GM19372 (cell line): ENCODE results near the gene ZEB2.

Source experiments
- ATAC-seq: cut with Tn5 transposase; IDR thresholded peaks from one replicate; pipeline ENCODE4 v1.9.1; 2021; ENCODE audit warnings: mild to moderate bottlenecking, low read depth, moderate library complexity; ENCODE audit not compliant: unreplicated experiment

The ZEB2 gene

DNA sequence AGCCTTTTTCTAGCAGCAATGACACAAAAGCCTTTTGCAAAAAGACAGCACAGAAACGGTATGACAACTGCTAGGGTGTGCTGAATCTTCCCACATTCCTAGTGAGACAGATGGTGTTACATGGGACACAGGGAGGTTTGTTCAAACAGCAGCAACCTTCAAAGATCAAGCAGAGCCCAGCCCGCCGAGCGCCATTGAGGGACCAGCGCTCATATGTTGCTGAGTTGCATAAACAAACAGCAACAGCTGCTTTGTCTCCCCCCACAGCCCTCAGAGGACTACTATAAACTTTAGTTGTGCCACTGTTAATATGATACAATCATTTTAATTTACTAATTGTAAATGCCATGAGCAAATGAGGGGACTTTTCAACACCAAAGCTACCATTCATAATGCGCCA is 117.7 kb downstream of the ZEB2 start:
- no peak for ATAC-seq

DNA sequence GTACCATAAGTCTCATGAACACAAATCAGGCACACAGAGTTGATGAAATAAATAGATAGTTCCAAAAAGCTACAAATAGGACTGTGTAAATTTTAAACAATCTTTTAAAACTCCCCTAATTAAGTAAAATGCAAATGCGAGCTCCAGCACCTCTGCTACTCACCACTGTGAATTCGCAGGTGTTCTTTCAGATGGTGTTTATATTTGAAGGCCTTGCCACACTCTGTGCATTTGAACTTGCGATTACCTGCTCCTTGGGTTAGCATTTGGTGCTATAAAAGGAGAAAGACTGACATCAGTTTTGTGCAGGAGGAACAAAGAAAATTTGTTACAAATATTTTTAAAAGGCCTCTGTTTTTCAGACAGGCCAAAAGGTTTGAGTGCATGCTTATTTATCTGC is 118.9 kb downstream of the ZEB2 start:
- ATAC-seq: no peak

DNA sequence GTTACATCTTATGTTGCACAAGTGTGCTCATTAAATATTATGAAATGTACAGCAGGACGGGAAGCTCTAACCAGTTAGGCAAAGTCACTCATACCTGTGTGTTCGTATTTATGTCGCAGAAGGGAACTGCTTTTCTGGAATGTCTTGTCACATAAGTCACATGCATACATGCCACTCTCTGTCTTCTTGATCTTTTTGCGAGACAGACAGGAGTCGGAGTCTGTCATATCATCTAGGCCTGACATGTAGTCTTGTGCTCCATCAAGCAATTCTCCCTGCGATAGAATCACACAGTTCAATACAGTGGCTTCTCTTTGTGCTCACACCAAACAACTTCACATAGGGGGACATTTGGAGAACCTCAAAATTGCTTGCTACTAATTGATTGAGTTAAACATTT is 123.6 kb downstream of the ZEB2 start:
- ATAC-seq: no peak

DNA sequence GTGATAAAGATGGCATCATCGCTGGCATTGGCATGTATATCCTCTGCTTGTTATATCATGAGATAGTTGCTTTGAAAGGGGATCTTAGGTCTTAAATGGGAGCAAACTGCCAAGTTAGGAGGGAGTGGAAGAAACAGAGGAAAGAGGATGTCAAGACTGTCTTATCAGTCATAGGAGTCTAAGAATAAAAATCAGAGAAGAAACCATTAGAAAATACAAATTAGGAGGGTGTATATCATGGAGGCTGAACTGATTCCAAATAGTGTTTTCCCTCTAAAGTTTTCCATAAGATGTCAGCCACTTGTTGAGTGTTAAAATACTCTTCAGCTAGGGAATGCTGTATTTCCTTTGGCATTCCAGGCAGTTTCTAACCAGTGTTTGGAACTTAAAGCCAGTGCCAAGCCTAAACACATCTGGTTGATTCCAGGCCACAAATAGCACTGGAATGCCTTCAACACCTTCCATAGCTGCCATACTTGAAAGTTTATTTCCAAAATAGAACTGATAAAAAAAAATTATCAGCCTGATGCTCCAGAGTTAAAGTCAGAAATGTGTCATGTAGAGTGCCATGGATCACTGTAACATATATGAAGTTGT is 129.4 kb downstream of the ZEB2 start:
- ATAC-seq: no peak

GRCh38 chr2:144389930-144390311 is 130.0 kb downstream of the ZEB2 start:
- ATAC-seq: no peak

DNA sequence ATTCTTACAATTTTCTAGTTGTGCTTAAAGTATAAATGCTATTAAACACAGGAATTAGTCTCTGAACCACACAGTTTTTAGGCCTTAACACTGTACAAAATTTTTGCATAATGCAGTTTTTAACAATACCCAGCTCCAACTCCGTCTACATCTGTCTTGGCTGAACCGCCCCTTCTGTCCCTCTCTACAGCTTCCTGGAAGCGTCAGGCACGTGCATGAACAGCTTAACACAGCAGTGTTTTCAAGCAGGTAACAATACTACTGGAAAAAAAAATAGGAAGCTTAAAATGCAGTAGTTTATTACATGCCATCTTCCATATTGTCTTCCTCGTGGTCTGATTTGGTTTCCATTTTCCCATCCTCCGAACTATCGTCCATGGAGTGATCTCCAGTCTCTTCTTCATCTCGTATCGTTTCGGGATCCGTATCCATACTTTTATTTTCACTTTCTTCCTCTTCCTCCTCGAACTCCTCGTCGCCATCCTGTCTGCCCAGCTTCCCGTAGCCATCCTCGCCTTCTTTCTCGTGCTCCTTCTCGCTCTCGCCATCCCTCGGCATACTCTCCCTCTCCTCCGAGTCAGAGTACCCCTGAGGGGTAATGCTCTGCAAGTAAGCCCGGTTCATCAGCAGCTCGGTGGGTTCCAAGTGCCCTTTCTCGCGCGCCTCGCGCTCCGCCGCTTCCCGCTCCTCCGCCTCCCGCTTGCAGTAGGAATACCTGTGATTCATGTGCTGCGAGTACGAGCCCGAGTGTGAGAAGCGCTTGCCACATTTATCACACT is 130.6 kb downstream of the ZEB2 start:
- ATAC-seq: no peak

GRCh38 chr2:144385381-144385780 is 134.5 kb downstream of the ZEB2 start:
- no peak for ATAC-seq

- ATAC-seq: no peak
Observed at GRCh38 chr2:144383571-144384100, 136.3 kb downstream of the ZEB2 start.

GRCh38 chr2:144382849-144383248 is 137.1 kb downstream of the ZEB2 start:
- peak; percentile 97 for ATAC-seq

DNA sequence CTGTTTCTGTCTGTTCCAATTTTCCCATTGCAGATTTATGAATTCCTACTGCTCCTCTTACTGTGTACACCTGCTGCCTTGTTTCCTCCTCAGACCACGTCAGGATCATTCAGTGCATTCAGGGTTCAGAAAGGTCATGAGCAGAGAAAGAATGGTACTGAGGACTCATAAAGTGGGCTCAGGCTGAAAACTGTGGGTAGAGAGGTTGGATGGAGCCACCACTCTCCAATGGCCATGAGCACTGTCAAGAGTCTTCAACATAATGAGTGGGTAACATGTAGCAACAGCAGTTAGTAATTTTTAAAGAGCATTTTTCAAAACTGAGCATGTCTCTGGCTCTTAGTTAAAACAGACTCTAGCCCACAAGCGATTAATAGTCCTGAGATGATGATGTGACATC is 138.2 kb downstream of the ZEB2 start:
- ATAC-seq: no peak

DNA sequence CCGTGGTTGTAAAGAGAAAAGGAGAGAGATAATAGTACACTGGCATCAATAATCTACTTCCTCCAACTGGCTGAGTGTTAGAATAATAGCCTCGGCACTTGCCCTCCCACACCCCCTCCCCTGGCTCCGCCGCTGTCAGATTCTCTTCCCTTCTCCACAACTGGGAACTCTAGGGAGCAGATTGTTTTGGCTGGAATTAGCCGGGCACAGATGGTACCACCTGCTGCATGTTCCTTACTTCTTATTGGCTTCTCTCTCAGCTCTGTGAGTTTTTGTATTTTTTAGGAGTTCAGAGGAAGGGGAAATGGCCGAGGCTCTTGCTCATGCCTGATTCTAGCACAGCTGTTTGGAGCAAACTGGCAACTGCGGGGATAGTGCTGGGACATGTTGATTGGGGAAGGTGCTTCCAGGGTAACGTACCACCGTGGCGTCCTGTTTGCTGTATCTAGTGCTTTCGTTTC is 140.0 kb downstream of the ZEB2 start:
- ATAC-seq: no peak

GRCh38 chr2:144378551-144378950 is 141.4 kb downstream of the ZEB2 start:
- no peak for ATAC-seq

DNA sequence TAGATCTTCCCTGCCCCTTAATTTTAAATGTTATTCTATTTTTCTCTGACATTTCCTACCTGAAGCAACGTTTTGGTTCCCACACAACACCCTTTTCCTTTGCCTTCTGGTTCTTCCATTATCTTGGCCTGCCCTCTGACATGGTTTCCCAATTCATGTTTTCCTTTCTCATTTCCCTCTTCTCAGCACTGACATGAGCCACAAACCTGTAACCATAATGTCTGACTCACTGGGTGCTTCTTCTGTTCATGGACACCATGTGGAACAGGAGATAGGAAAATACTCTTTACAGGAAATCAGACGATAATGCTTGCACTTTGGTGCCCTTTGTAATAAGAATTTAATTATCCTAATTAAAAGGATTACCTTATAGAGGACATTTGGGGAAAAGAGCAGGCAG is 142.0 kb downstream of the ZEB2 start:
- no peak for ATAC-seq

GRCh38 chr2:144376926-144377325 is 143.0 kb downstream of the ZEB2 start:
- ATAC-seq: no peak

DNA sequence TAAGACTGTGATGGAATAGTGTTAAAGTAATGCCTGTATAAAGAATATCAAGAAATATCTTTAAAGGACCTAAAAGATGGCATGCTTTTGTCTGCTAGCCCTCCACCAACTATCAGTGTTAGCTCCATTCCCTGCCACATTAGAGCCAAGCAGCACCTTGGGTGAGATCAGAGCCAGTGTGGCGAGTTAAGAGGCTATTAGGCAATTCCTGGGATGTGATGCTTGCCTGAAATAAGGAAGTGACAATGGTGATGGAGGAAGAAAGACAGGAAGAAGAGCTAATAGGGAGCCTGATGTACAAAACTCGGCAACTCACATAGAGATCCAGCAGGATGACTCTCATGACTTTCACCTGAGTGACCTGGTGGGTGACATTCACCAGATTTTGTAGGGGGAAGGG is 143.5 kb downstream of the ZEB2 start:
- no peak for ATAC-seq

GRCh38 chr2:144374163-144374661 is 145.7 kb downstream of the ZEB2 start:
- peak; percentile 48 for ATAC-seq

GRCh38 chr2:144372410-144373080 is 147.4 kb downstream of the ZEB2 start:
- no peak for ATAC-seq

DNA sequence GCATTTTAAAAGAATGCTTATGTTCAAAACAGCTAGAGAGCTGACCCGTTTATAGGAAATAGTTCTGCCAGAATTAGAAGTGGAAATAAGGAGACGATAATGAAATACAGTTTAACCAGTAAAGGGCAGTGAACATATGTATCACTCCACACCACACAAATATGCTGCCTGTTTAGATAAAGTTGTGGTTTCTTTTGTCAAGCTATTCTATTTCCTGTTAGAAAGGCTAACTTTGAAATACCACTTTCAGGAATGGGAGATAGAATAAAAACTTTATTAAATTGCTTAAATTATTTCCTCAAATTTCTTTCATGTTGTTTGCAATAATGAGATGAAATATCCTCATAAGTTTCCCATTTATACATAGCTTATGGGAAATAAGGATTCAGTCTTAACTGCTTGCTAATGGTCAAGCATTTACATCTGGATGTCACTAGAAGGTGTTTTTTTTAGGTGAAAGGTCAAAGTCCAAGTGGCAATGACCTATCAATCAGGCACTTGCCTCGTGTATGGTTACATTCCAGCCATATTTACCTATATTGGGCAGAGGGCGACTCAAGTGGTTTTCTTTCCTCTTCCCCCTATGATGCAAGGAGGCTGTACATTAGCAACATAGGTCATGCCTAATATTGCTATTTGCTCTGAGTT is 148.9 kb downstream of the ZEB2 start:
- ATAC-seq: no peak

DNA sequence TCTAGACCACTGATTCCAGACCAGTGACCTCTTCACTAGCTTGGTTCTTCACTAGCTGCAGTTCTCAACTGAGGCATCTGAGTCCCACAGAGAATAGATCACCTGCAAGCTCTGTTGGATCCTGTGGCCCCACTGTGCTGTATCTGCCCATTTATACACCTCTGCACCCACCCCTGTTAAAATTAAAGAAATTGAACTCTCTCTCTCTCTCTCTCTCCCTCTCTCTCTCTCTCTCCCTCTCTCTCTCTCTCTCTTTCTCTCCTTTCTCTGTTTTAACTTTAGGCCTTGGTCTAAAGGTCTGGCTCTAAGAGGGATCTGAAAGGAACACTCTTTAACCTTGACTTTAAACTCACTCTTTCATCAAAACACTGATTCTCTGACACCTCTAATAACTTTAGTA is 150.5 kb downstream of the ZEB2 start:
- no peak for ATAC-seq

DNA sequence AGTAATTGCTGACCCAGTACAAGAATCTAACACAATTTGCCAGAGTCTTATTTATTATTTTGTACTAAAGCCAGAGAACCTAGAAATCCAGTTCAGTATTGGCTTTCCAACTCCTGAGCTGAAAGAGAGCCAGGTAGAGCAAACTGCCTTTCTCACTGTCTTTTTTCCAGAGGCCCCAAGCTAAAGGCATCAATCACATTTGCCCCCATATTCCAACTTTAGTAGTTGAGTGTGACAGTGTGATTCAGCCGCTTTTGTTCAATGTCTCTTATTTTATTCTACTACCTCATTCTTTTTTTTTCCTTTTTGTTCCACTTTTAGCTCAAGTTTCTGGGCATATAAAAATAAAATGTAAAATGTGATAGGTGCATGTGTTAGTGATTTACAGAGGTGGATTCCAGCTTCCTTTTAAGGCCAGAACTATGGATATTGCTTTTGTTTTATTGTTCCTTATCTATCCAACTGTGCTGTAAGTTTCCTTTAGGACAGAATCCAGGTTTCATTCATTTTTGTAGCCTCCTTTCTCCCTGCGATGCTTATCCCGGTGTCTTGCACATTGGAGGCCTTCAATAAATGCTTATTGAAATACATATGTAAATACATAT is 153.0 kb downstream of the ZEB2 start:
- no peak for ATAC-seq
